ENCODE results near the gene YEATS2. TPM values are rescaled to one million over a fixed set of nuclear protein-coding genes. Genes with fewer than 3 reads are reported as not detected.

The YEATS2 gene
- 10.7 TPM for total RNA-seq
- long read RNA-seq, partial matches to known transcripts: 2 of 4 reads
- long read RNA-seq, other reads (novel, unspliced or antisense): 2 of 4 reads

- Histone ChIP-seq H3K4me3 (peak within 1 kb of the TSS; percentile 94), H3K27ac (replicated peaks) (peak within 1 kb of the TSS; percentile 97), H3K4me1 (peaks cover 41% of the 10 kb centered on the region), H3K9me3 (replicated peaks) (no peaks in the 10 kb centered on the region), H3K27me3 (ENCODE audit: low read depth) (no peaks in the 10 kb centered on the region), H3K36me3 (peaks cover 7% of the 10 kb centered on the region)
- no peak for TF ChIP-seq CTCF (IDR thresholded peaks at IDR 0.05; ENCODE audit: borderline replicate concordance)
- DNase-seq: peak; percentile 59
- intact Hi-C loops (cut with micrococcal nuclease): no loop called here
Observed at GRCh38 chr3:183697610-183698317, at the start of gene YEATS2. TSS of gene YEATS2 (plus strand) at chr3:183697797. CDS start at chr3:183715163, 17,366 bp downstream.

GRCh38 chr3:183650554-183650953 is 47.0 kb upstream of the YEATS2 start:
- H3K4me1 ChIP-seq: peaks cover 84% of the 10 kb centered on the region

GRCh38 chr3:183653209-183654064 is 44.2 kb upstream of the YEATS2 start:
- DNase-seq: no peak
- intact Hi-C loops (cut with micrococcal nuclease): no loop called here
- no peaks in the 10 kb centered on the region for H3K27me3 ChIP-seq (ENCODE audit: low read depth)
- no peak overlapping the region for H3K27ac ChIP-seq (replicated peaks)
- peaks cover 46% of the 10 kb centered on the region for H3K9me3 ChIP-seq (replicated peaks)
- peaks cover 80% of the 10 kb centered on the region for H3K36me3 ChIP-seq
- no peak for TF ChIP-seq CTCF (IDR thresholded peaks at IDR 0.05; ENCODE audit: borderline replicate concordance)
- H3K4me1 ChIP-seq: peaks cover 79% of the 10 kb centered on the region
- H3K4me3 ChIP-seq: no peak overlapping the region

More at GRCh38 chr3:183650554-183650953, 47.0 kb upstream of the YEATS2 start:
- no peaks in the 10 kb centered on the region for H3K27me3 ChIP-seq (ENCODE audit: low read depth)
- TF ChIP-seq CTCF (IDR thresholded peaks at IDR 0.05; ENCODE audit: borderline replicate concordance): no peak
- H3K4me3 ChIP-seq: peak overlapping the region; percentile 7
- peaks cover 94% of the 10 kb centered on the region for H3K36me3 ChIP-seq
- H3K9me3 ChIP-seq (replicated peaks): peaks cover 46% of the 10 kb centered on the region
- no peak for DNase-seq
- intact Hi-C loops (cut with micrococcal nuclease): no loop called here
- no peak overlapping the region for H3K27ac ChIP-seq (replicated peaks)

- H3K4me1 ChIP-seq: peaks cover 74% of the 10 kb centered on the region
- H3K4me3 ChIP-seq: no peak overlapping the region
- TF ChIP-seq CTCF (IDR thresholded peaks at IDR 0.05; ENCODE audit: borderline replicate concordance): no peak
- H3K9me3 ChIP-seq (replicated peaks): peaks cover 46% of the 10 kb centered on the region
- H3K27ac ChIP-seq (replicated peaks): peak overlapping the region; percentile 11
- intact Hi-C loops (cut with micrococcal nuclease): no loop called here
- no peak for DNase-seq
- H3K27me3 ChIP-seq (ENCODE audit: low read depth): no peaks in the 10 kb centered on the region
- peaks cover 79% of the 10 kb centered on the region for H3K36me3 ChIP-seq
Observed at GRCh38 chr3:183654727-183655126, 42.9 kb upstream of the YEATS2 start.

- H3K27me3 ChIP-seq (ENCODE audit: low read depth): no peaks in the 10 kb centered on the region
- DNase-seq: no peak
- no peak for TF ChIP-seq CTCF (IDR thresholded peaks at IDR 0.05; ENCODE audit: borderline replicate concordance)
- H3K36me3 ChIP-seq: peaks cover 72% of the 10 kb centered on the region
- peak overlapping the region; percentile 4 for H3K27ac ChIP-seq (replicated peaks)
- intact Hi-C loops (cut with micrococcal nuclease): no loop called here
- peaks cover 61% of the 10 kb centered on the region for H3K4me1 ChIP-seq
- H3K4me3 ChIP-seq: peak overlapping the region; percentile 15
- no peaks in the 10 kb centered on the region for H3K9me3 ChIP-seq (replicated peaks)
Observed at GRCh38 chr3:183662099-183662498, 35.5 kb upstream of the YEATS2 start.
